GM12891 (cell line): ENCODE data around the gene HBE1.

Experiments used
- PAX5 ChIP-seq: IDR thresholded peaks from 2 replicates; pipeline ENCODE4 v1.6.1; 2011; ENCODE audit warnings: low read length, moderate library complexity, mild to moderate bottlenecking; ENCODE audit not compliant: insufficient read depth, severe bottlenecking
- POLR2A ChIP-seq: IDR thresholded peaks from 2 replicates; pipeline ENCODE4 v1.6.1; 2011; ENCODE audit warnings: low read depth, low read length, control low read depth
- POLR2AphosphoS5 ChIP-seq: IDR thresholded peaks from 2 replicates; pipeline ENCODE4 v1.6.1; 2011; ENCODE audit warnings: low read depth, low read length, control low read depth
- SPI1 ChIP-seq: IDR thresholded peaks from 2 replicates; pipeline ENCODE4 v1.6.1; 2011; ENCODE audit warnings: low read depth, low read length, control low read depth
- TAF1 ChIP-seq: IDR thresholded peaks from 2 replicates; pipeline ENCODE4 v1.6.1; 2011; ENCODE audit warnings: low read depth, low read length, control low read depth

GRCh38 chr11:5276697-5277096 is 7.0 kb upstream of the HBE1 start:
- TF ChIP-seq TAF1 (no peak), POLR2A (no peak), POLR2AphosphoS5 (no peak), PAX5 (no peak), SPI1 (no peak)
